ENCODE measurements around the gene PCSK6. TPM values are rescaled to one million over a fixed set of nuclear protein-coding genes. Genes with fewer than 3 reads are reported as not detected.

Gene PCSK6
- total RNA-seq, 2 experiments from 2014 or later: 0.57 TPM; not detected in 1

DNA sequence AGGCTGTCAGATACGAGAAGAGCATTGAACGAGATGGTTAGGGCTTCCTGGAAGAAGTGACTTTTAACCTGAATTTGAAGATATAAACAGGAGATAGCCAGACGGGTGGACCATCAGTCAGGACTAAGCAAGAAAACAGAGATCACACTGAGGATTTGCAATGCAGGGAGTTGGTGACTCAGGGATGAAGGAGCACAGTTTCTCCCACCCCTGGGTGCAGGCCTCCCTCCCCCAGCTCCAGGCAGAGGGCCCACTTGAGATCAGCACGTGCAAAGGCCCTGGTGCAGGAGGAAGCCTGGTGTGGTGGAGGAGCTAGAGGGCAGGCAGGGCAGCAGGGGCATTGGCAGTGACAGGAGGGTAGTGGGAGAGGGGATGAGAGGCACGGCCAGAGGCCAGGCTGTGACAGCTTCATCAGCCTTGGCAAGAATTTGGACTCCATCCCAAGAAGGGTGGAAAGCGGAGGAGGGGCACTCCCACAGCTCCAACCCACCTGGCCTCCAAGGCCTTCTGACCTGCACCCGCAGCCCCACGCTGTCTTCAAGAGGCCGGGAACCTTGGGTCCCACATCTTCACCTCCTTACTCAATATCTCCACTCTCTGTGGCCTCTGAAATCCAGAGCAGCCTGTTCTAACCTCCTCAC is 8.7 kb upstream of the PCSK6 start:
- Histone ChIP-seq H3K9me2 (ENCODE audit: insufficient read depth, low read length) (no peaks in the 10 kb centered on the region), H2AFZ (ENCODE audit: low read length) (no peak overlapping the region), H4K20me1 (ENCODE audit: insufficient read depth, low read length) (no peaks in the 10 kb centered on the region), H3K27ac (ENCODE audit: low read depth, low read length, poor library complexity, severe bottlenecking) (no peak overlapping the region), H3K79me2 (ENCODE audit: insufficient read depth, low read depth, low read length) (no peaks in the 10 kb centered on the region), H3K4me2 (ENCODE audit: low read length) (no peak overlapping the region), H3K9me3 (ENCODE audit: low read length) (no peaks in the 10 kb centered on the region), H3K4me3 (ENCODE audit: low read depth, low read length, poor library complexity, severe bottlenecking) (no peak overlapping the region), H3K4me1 (ENCODE audit: insufficient read depth, low read length, poor library complexity, severe bottlenecking) (no peaks in the 10 kb centered on the region), H3K36me3 (ENCODE audit: insufficient read depth, low read length) (no peaks in the 10 kb centered on the region)
- no TSS peak for BruUV-seq (replicated peaks)
- DNase-seq (ENCODE audit: low spot score): no peak
- intact Hi-C loops (cut with micrococcal nuclease; ENCODE audit: unreplicated experiment): no loop called here
- ChIA-PET CTCF (ENCODE audit: unreplicated experiment) (no interaction called here), POLR2A (interaction anchor here (0.5 kb wide), 1 partner anchor 98 kb away, joined by 4 read pairs; no protein-coding TSS in a partner anchor)
- TF ChIP-seq EZH2phosphoT487 (IDR thresholded peaks at IDR 0.05; ENCODE audit: borderline replicate concordance, low read depth, low read length) (no peak), CTCF (conservative IDR thresholded peaks at IDR 0.05; ENCODE audit: low read length) (no peak)

DNA sequence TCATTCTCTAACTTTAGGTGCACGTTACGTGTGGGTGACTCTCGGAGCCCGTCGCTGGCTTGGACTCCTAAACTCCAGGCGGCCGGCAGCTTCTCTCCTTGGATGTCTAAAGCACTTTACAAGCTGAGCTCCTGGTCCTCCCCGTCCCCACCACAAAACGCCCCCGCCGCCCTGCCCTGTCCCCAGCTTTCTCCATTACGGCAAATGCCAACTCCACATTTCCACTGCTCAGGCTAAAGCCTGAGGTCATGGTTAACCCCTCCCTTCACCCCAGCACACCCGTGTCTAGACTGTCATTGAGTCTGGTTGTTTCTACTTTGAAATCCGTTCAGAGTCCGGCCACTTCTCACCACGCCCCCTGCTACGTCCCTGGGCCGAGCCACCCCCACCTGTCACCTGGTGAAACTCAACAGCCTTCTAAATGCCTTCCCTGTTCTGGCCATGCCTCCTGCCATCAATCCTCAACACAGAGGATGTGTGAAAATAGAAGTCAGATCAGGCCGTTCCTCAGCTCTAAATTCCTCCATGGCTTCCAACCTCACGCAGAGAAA is 8.1 kb upstream of the PCSK6 start:
- no peaks in the 10 kb centered on the region for H3K9me2 ChIP-seq (ENCODE audit: insufficient read depth, low read length)
- H3K4me1 ChIP-seq (ENCODE audit: insufficient read depth, low read length, poor library complexity, severe bottlenecking): no peaks in the 10 kb centered on the region
- intact Hi-C loops (cut with micrococcal nuclease; ENCODE audit: unreplicated experiment): no loop called here
- DNase-seq (ENCODE audit: low spot score): no peak
- POLR2A ChIA-PET: no interaction called here
- BruUV-seq (replicated peaks): no TSS peak
- TF ChIP-seq CTCF (conservative IDR thresholded peaks at IDR 0.05; ENCODE audit: low read length) (no peak), EZH2phosphoT487 (IDR thresholded peaks at IDR 0.05; ENCODE audit: borderline replicate concordance, low read depth, low read length) (no peak)
- CTCF ChIA-PET (ENCODE audit: unreplicated experiment): no interaction called here
- no peaks in the 10 kb centered on the region for H3K79me2 ChIP-seq (ENCODE audit: insufficient read depth, low read depth, low read length)
- H3K9me3 ChIP-seq (ENCODE audit: low read length): no peaks in the 10 kb centered on the region
- H4K20me1 ChIP-seq (ENCODE audit: insufficient read depth, low read length): no peaks in the 10 kb centered on the region
- H2AFZ ChIP-seq (ENCODE audit: low read length): no peak overlapping the region
- no peaks in the 10 kb centered on the region for H3K36me3 ChIP-seq (ENCODE audit: insufficient read depth, low read length)
- H3K4me2 ChIP-seq (ENCODE audit: low read length): no peak overlapping the region
- H3K27ac ChIP-seq (ENCODE audit: low read depth, low read length, poor library complexity, severe bottlenecking): no peak overlapping the region
- no peak overlapping the region for H3K4me3 ChIP-seq (ENCODE audit: low read depth, low read length, poor library complexity, severe bottlenecking)

DNA sequence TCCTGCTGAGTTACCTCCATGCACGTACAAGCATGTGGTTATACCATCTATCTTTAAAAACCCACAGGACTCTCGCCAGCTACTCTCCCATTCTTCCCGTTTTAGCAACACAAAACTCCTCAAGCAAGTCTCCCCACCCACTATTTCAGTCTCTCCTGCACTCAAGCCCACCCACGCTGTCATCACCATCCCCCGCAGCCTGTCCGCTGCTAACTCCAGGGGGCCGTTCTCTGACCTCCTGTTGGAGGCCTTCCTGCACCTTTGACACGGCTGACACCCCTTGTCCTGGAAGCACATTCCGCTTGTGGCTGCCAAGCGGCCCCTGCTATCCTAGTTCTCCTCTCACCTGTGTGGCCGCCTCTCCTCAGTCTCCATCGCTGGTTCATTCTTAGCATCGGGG is 7.5 kb upstream of the PCSK6 start:
- DNase-seq (ENCODE audit: low spot score): no peak
- no peaks in the 10 kb centered on the region for H3K9me3 ChIP-seq (ENCODE audit: low read length)
- H3K36me3 ChIP-seq (ENCODE audit: insufficient read depth, low read length): no peaks in the 10 kb centered on the region
- no peak overlapping the region for H2AFZ ChIP-seq (ENCODE audit: low read length)
- TF ChIP-seq EZH2phosphoT487 (IDR thresholded peaks at IDR 0.05; ENCODE audit: borderline replicate concordance, low read depth, low read length) (no peak), CTCF (conservative IDR thresholded peaks at IDR 0.05; ENCODE audit: low read length) (no peak)
- no peak overlapping the region for H3K4me2 ChIP-seq (ENCODE audit: low read length)
- POLR2A ChIA-PET: no interaction called here
- no peak overlapping the region for H3K4me3 ChIP-seq (ENCODE audit: low read depth, low read length, poor library complexity, severe bottlenecking)
- CTCF ChIA-PET (ENCODE audit: unreplicated experiment): interaction anchor here (0.5 kb wide), 1 partner anchor 9 kb away, joined by 3 read pairs; no protein-coding TSS in a partner anchor
- intact Hi-C loops (cut with micrococcal nuclease; ENCODE audit: unreplicated experiment): no loop called here
- H3K79me2 ChIP-seq (ENCODE audit: insufficient read depth, low read depth, low read length): no peaks in the 10 kb centered on the region
- BruUV-seq (replicated peaks): no TSS peak
- no peak overlapping the region for H3K27ac ChIP-seq (ENCODE audit: low read depth, low read length, poor library complexity, severe bottlenecking)
- no peaks in the 10 kb centered on the region for H3K4me1 ChIP-seq (ENCODE audit: insufficient read depth, low read length, poor library complexity, severe bottlenecking)
- no peaks in the 10 kb centered on the region for H3K9me2 ChIP-seq (ENCODE audit: insufficient read depth, low read length)
- H4K20me1 ChIP-seq (ENCODE audit: insufficient read depth, low read length): no peaks in the 10 kb centered on the region
